Panc1 (cell line): Measurements from ENCODE around the gene CCR9.

Experiments
- CTCF ChIP-seq: fragments of 450-650 bp; IDR thresholded peaks from 2 replicates; pipeline ENCODE4 v1.5.1; 2017; ENCODE audit warnings: mild to moderate bottlenecking
- TF ChIP-seq, protein P1 (sequence below), 2 experiments: IDR thresholded peaks; 2 replicates each; pipeline ENCODE4 v1.6.1; 2011 to 2012; ENCODE audit warnings: low read depth in 2 of 2, control low read depth in 1 of 2, low read length in 1 of 2, mild to moderate bottlenecking in 1 of 2, moderate library complexity in 1 of 2; ENCODE audit not compliant: insufficient read depth in 1 of 2

DNA sequence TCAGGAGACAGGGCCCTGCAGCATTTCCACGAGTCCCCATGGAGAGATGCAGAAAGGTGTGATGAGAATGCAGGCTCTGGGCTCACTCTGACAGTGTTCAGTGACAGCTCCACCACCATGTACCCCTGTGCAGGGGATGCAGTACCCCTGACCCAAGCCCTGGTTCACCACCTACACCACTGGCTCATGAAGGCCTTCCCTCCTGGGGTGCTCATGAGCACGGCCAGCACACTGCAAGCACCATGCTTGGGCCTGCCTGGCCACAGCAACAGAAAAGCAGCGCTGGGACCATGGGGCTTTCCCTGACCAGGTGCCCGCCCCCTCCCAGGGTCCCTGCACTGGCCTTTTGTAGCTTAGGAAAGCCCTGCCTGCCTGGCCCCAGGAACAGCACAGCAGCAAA lies 63.1 kb downstream of the CCR9 start:
- no peak for TF ChIP-seq CTCF
- TF ChIP-seq, protein P1, sequence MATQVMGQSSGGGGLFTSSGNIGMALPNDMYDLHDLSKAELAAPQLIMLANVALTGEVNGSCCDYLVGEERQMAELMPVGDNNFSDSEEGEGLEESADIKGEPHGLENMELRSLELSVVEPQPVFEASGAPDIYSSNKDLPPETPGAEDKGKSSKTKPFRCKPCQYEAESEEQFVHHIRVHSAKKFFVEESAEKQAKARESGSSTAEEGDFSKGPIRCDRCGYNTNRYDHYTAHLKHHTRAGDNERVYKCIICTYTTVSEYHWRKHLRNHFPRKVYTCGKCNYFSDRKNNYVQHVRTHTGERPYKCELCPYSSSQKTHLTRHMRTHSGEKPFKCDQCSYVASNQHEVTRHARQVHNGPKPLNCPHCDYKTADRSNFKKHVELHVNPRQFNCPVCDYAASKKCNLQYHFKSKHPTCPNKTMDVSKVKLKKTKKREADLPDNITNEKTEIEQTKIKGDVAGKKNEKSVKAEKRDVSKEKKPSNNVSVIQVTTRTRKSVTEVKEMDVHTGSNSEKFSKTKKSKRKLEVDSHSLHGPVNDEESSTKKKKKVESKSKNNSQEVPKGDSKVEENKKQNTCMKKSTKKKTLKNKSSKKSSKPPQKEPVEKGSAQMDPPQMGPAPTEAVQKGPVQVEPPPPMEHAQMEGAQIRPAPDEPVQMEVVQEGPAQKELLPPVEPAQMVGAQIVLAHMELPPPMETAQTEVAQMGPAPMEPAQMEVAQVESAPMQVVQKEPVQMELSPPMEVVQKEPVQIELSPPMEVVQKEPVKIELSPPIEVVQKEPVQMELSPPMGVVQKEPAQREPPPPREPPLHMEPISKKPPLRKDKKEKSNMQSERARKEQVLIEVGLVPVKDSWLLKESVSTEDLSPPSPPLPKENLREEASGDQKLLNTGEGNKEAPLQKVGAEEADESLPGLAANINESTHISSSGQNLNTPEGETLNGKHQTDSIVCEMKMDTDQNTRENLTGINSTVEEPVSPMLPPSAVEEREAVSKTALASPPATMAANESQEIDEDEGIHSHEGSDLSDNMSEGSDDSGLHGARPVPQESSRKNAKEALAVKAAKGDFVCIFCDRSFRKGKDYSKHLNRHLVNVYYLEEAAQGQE (IDR thresholded peaks at IDR 0.05; ENCODE audit: insufficient read depth in 1 of 2, low read depth in 2 of 2, low read length in 1 of 2): no peak
